22Rv1 (cell line): ENCODE results near the gene SCML1.
A peak's percentile ranks its signal among the peaks of the same experiment; 100 is the strongest.

Source experiments
- H3K27ac ChIP-seq: fragments of 450-650 bp; 2 replicates; pipeline ENCODE4 v1.5.1; 2017
- CTCF ChIP-seq: fragments of 450-650 bp; IDR thresholded peaks from 2 replicates; pipeline ENCODE4 v1.5.1; 2017; ENCODE audit warnings: mild to moderate bottlenecking
- ZFX ChIP-seq: fragments of 450-650 bp; IDR thresholded peaks from 2 replicates; pipeline ENCODE4 v1.6.1; 2017; ENCODE audit warnings: antibody characterized with exemption, borderline replicate concordance

SCML1 gene, protein sequence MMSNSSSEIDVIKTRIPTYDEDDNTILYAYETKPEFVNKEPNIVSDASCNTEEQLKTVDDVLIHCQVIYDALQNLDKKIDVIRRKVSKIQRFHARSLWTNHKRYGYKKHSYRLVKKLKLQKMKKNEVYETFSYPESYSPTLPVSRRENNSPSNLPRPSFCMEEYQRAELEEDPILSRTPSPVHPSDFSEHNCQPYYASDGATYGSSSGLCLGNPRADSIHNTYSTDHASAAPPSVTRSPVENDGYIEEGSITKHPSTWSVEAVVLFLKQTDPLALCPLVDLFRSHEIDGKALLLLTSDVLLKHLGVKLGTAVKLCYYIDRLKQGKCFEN

DNA sequence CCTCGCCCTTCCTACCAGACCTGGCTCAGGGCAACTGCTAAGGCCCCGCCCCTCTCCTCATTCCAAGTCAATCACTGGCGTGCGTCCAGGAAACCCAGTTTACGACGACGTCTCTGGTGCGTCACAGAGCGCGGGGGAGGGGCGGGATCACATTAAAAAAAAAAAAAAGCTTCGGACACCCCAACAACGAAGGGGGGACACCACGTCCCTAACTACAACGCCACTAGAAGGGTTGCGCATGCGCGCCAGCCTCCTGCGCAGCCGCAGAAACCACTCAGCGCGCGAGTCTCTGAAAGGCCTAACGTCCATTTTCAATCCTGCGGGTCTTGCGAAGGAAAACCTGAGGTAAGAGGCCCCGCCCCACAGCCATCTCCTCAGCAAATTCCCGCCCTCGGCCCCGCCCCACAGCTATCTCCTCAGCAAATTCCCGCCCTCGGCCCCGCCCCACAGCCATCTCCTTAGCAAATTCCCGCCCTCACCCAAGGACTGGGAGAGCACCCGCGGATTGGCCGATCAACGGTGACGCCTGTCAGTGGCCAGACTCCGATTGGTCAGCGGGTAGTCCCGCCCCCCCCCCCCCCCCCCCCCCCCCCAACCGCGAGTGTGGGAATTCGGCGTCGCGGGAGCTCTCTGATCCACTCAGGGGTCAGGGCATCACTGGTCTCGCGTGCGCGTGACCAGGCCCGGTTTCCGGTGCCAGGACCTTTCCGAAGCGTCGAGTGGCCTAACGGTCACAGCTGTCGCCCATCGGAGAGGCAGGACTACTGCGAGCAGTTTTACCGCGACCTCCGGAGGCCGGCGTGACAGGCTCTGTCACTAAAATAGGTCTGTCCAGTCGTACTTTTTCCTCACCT lies at the start of gene SCML1:
Gene SCML1, plus strand, starts transcription at position 638 of the 854 bp plus-strand sequence. CDS start 6,694 bp downstream, outside the sequence.
- no peak for TF ChIP-seq CTCF
- peak within 1 kb of the TSS; percentile 78 for H3K27ac ChIP-seq

DNA sequence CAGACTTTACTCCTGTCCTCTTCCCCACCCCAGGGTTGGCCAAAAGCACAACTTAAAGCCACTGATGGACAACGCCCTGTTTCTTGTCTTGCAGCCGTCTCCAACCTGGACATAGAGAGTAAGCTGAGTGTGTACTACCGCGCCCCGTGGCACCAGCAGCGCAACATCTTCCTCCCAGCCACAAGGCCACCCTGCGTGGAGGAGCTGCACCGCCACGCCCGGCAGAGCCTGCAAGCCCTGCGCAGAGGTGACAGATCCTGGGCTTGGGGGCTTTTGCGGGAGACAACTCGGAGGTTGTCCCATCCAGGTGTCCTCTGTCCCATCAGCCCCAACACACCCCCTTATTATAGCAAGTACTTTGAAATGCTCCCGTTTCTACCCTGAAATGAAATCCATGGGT lies 49.6 kb upstream of the SCML1 start:
- no peak for TF ChIP-seq ZFX
- TF ChIP-seq CTCF = no peak
- H3K27ac ChIP-seq = no peak overlapping the region

GRCh38 chrX:17689971-17690409 lies 47.3 kb upstream of the SCML1 start:
- TF ChIP-seq CTCF (peak; percentile 68), ZFX (no peak)
- no peak overlapping the region for H3K27ac ChIP-seq

DNA sequence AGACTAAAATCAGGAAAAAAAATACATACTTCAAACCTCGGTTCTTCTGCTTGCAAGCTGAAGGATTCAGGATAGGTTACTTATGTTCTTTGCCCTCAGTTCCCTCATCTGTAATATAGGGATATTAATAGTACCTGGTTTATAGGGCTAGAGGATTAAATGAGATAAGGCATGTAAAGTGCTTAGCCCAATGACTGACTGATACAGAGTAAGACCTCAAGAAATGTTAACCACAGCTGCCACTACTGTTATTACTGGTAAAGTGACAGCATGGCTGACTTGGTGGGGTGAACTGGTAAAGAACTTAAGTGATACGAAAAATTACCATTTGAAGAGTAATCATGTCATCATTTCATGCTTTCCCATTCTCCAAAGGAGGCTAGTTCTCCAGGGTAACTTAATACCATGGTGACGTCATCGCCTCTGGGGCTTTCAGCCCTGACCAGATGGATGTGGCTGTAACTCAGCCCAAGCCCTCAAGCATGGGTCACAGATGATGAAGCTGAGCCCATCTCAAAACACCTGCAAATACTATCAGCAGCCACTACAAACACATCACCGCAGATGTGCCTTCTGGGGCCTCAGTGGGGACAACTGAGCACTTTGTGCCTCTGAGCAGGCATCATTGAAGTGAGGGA lies 44.5 kb upstream of the SCML1 start:
- no peak for TF ChIP-seq CTCF
- no peak for TF ChIP-seq ZFX
- no peak overlapping the region for H3K27ac ChIP-seq

DNA sequence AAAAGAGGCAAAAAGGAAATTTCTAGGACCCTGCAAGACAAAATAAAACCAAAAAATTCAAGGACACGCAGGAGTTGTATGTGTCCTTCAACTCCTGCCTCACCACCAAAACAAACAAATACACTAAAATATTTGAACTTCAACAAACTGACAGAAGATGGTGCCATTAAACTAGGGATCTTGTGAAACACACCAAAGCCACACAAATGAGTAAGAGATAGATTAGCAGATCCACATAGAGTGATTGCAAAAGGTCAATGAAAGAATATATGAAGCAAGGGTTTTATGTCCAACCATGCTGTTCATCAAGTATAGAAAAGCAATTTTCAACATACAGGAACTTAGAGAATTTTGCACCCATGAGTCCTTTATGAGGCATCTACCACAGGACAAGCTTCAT lies 40.1 kb upstream of the SCML1 start:
- H3K27ac ChIP-seq = no peak overlapping the region
- TF ChIP-seq CTCF (0 out of 2 replicates have a peak, but pooled peaks have one; percentile 5), ZFX (no peak)

DNA sequence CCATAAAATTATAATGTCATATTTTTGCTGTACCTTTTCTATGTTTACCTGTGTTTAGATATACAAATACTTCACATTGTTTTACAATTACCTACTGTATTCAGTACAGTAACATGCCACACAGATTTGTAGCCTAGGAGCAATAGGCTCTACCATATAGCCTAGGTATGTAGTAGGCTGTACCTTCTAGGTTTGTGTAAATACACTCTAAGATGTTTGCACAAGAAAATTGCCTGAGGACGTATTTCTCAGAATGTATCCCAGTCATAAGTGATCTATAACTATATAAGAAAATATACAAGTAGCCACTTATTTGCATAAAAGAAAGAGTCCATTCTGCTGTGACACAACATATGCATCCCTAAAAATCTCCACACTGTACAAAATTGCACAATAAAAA lies 36.3 kb upstream of the SCML1 start:
- no peak for TF ChIP-seq ZFX
- TF ChIP-seq CTCF = no peak
- no peak overlapping the region for H3K27ac ChIP-seq
